HCT116 (cell line): Measurements from ENCODE around the gene MGST2. TPM values are rescaled to one million over a fixed set of nuclear protein-coding genes. Genes with fewer than 3 reads are reported as not detected.

Source experiments
- ATAC-seq: fragments of 200-7000 bp; cut with Tn5 transposase; 2 replicates; pipeline ENCODE4 v1.9.1; 2020; ENCODE audit warnings: mild to moderate bottlenecking, moderate library complexity
- BruUV-seq: library from RNA; stranded (reverse); fragments of 400-500 nt; replicated peaks from 2 replicates; lab custom pipeline; 2021; lab: Mats Ljungman, UMichigan
- CTCF ChIA-PET: fragments of 300-600 bp; sonication (Branson Sonifier 250); formaldehyde crosslinking; loops from one replicate; lab custom pipeline; 2021; ENCODE audit warnings: antibody characterized with exemption; lab: Charles Lee
- POLR2A ChIA-PET: fragments of 300-600, 350-600 bp; sonication (Branson Sonifier 250); formaldehyde crosslinking; loops from one replicate; lab custom pipeline; 2021; ENCODE audit warnings: antibody characterized with exemption; lab: Charles Lee
- RAD21 ChIA-PET, 2 experiments: fragments of 300-600 bp; sonication (Branson Sonifier 250); formaldehyde crosslinking; loops; one replicate each; lab custom pipeline; 2023; ENCODE audit warnings: low total read pairs in 2 of 2; ENCODE audit not compliant: uncharacterized antibody in 2 of 2, unreplicated experiment in 2 of 2, low non-redundant PET in 1 of 2; lab: Charles Lee
- DNase-seq: peaks from one replicate; pipeline ENCODE4 v3.0.0-alpha.2; 2010; ENCODE audit warnings: low read depth, low spot score
- H2AFZ ChIP-seq: fragments of 200-600 bp; shearing (Covaris generic), sonication (generic); 2 replicates; pipeline ENCODE4 v1.6.1; 2017; ENCODE audit warnings: low read depth, mixed run types, mixed read lengths, antibody characterized with exemption, low read length; ENCODE audit not compliant: poor library complexity, severe bottlenecking
- H3K27ac ChIP-seq: 2 replicates; pipeline ENCODE4 v1.5.1; 2012; ENCODE audit warnings: low read depth, low read length
- H3K27me3 ChIP-seq: fragments of 200-600 bp; sonication (generic); 2 replicates; pipeline ENCODE4 v1.6.1; 2016; ENCODE audit warnings: mixed run types, low read length, mixed read lengths; ENCODE audit not compliant: insufficient read depth
- H3K36me3 ChIP-seq, 2 experiments: fragments of 200-500 bp in 1 of 2; fragments of 200-600 bp in 1 of 2; sonication (Bioruptor generic) in 1 of 2; sonication (generic) in 1 of 2; 2 replicates each; pipeline versions ENCODE4 v1.5.1 to v1.6.1; 2014 to 2016; ENCODE audit warnings: low read length in 2 of 2, inconsistent platforms in 1 of 2, mixed read lengths in 1 of 2, mixed run types in 1 of 2; ENCODE audit not compliant: insufficient read depth in 2 of 2, control insufficient read depth in 1 of 2
- H3K4me1 ChIP-seq, 2 experiments: fragments of 200-600 bp in 1 of 2; sonication (generic) in 1 of 2; 2 replicates each; pipeline versions ENCODE4 v1.5.1 to v1.6.1; 2012 to 2017; ENCODE audit warnings: low read length in 2 of 2, inconsistent platforms in 1 of 2, mild to moderate bottlenecking in 1 of 2, mixed read lengths in 1 of 2, mixed run types in 1 of 2, moderate library complexity in 1 of 2; ENCODE audit not compliant: insufficient read depth in 2 of 2, control insufficient read depth in 1 of 2
- H3K4me2 ChIP-seq: fragments of 200-600 bp; sonication (generic); 2 replicates; pipeline ENCODE4 v1.6.1; 2017; ENCODE audit warnings: mixed run types, low read length, mixed read lengths
- H3K4me3 ChIP-seq, 2 experiments: fragments of 200-600 bp in 1 of 2; sonication (generic) in 1 of 2; replicated peaks in 1 of 2; 2 replicates each; pipeline ENCODE4 v1.5.1; 2011 to 2016; ENCODE audit warnings: low read length in 2 of 2, control low read depth in 1 of 2, low read depth in 1 of 2, mild to moderate bottlenecking in 1 of 2, mixed read lengths in 1 of 2, mixed run types in 1 of 2
- H3K79me2 ChIP-seq: fragments of 200-600 bp; sonication (generic); 2 replicates; pipeline ENCODE4 v1.6.1; 2017; ENCODE audit warnings: mild to moderate bottlenecking, mixed run types, low read length, moderate library complexity, mixed read lengths; ENCODE audit not compliant: insufficient read depth
- H3K9ac ChIP-seq: fragments of 200-600 bp; sonication (generic); 2 replicates; pipeline ENCODE4 v1.6.1; 2016; ENCODE audit warnings: low read length, mixed read lengths
- H3K9me2 ChIP-seq: fragments of 200-600 bp; sonication (generic), shearing (Covaris generic); 2 replicates; pipeline ENCODE4 v1.6.1; 2017; ENCODE audit warnings: mixed run types, mild to moderate bottlenecking, moderate library complexity; ENCODE audit not compliant: insufficient read depth
- H3K9me3 ChIP-seq, 2 experiments: fragments of 200-500 bp in 1 of 2; fragments of 200-600 bp in 1 of 2; sonication (Bioruptor generic) in 1 of 2; sonication (generic) in 1 of 2; 2 replicates each; pipeline ENCODE4 v1.6.1; 2014 to 2017; ENCODE audit warnings: low read length in 2 of 2, mixed read lengths in 2 of 2, inconsistent platforms in 1 of 2, low read depth in 1 of 2, mild to moderate bottlenecking in 1 of 2, mixed run types in 1 of 2, moderate library complexity in 1 of 2; ENCODE audit not compliant: control insufficient read depth in 1 of 2, insufficient read depth in 1 of 2
- H4K20me1 ChIP-seq: fragments of 200-600 bp; sonication (generic), shearing (Covaris generic); 2 replicates; pipeline ENCODE4 v1.6.1; 2017; ENCODE audit warnings: mixed run types, mild to moderate bottlenecking, moderate library complexity; ENCODE audit not compliant: insufficient read depth
- CBX3 ChIP-seq: IDR thresholded peaks from 2 replicates; pipeline ENCODE4 v1.6.1; 2012; ENCODE audit warnings: low read depth
- EGR1 ChIP-seq: IDR thresholded peaks from 2 replicates; pipeline ENCODE4 v1.6.1; 2012; ENCODE audit warnings: low read depth
- ELF1 ChIP-seq: IDR thresholded peaks from 2 replicates; pipeline ENCODE4 v1.6.1; 2012; ENCODE audit warnings: low read depth, borderline replicate concordance
- EZH2 ChIP-seq: fragments of 200-600 bp; sonication (generic); IDR thresholded peaks from 2 replicates; pipeline ENCODE4 v1.6.1; 2017; ENCODE audit warnings: antibody characterized with exemption, mixed run types
- EZH2phosphoT487 ChIP-seq: fragments of 200-600 bp; IDR thresholded peaks from 2 replicates; pipeline ENCODE4 v1.6.1; 2018; ENCODE audit warnings: antibody characterized with exemption, borderline replicate concordance
- FOSL1 ChIP-seq: IDR thresholded peaks from 2 replicates; pipeline ENCODE4 v1.6.1; 2012; ENCODE audit warnings: low read depth
- JUND ChIP-seq: IDR thresholded peaks from 2 replicates; pipeline ENCODE4 v1.6.1; 2012
- POLR2A ChIP-seq: IDR thresholded peaks from 2 replicates; pipeline ENCODE4 v1.7.0; 2011; ENCODE audit warnings: borderline replicate concordance; ENCODE audit not compliant: insufficient read depth, insufficient read length; ENCODE audit errors: extremely low read depth
- POLR2AphosphoS5 ChIP-seq: IDR thresholded peaks from 2 replicates; pipeline ENCODE4 v1.6.1; 2011; ENCODE audit warnings: mild to moderate bottlenecking, low read depth, low read length, moderate library complexity
- RAD21 ChIP-seq: IDR thresholded peaks from 2 replicates; pipeline ENCODE4 v1.6.1; 2012; ENCODE audit warnings: low read depth, mild to moderate bottlenecking
- SP1 ChIP-seq: IDR thresholded peaks from 2 replicates; pipeline ENCODE4 v1.6.1; 2012; ENCODE audit warnings: low read depth
- SRF ChIP-seq: IDR thresholded peaks from 2 replicates; pipeline ENCODE4 v1.6.1; 2012; ENCODE audit warnings: low read depth
- TCF7L2 ChIP-seq: IDR thresholded peaks from 2 replicates; pipeline ENCODE4 v1.7.0; 2011; ENCODE audit warnings: borderline replicate concordance, inconsistent platforms; ENCODE audit not compliant: insufficient read depth, insufficient read length; ENCODE audit errors: extremely low read depth
- ZFX ChIP-seq: fragments of 450-650 bp; IDR thresholded peaks from 2 replicates; pipeline ENCODE4 v1.6.1; 2017
- ZNF274 ChIP-seq: fragments of 200-500 bp; sonication (Bioruptor generic); IDR thresholded peaks from 2 replicates; pipeline ENCODE4 v1.6.1; 2014; ENCODE audit warnings: mild to moderate bottlenecking, low read depth, low read length, inconsistent platforms
- intact Hi-C: fragments of 100-400 bp; cut with micrococcal nuclease; formaldehyde crosslinking; loops from 2 replicates; pipeline ENCODE4 v1.10.0; 2022
- total RNA-seq: library from RNA; stranded (reverse); gene quantifications from one replicate; pipeline ENCODE4 v1.2.1, GENCODE V29; 2021; ENCODE audit not compliant: unreplicated experiment
- TF ChIP-seq, protein P1 (sequence below): IDR thresholded peaks from 2 replicates; pipeline ENCODE4 v1.6.1; 2011; ENCODE audit warnings: mild to moderate bottlenecking, low read length, moderate library complexity; ENCODE audit not compliant: insufficient replicate concordance; ENCODE audit errors: extremely low read depth
- TF ChIP-seq, protein P2 (sequence below): IDR thresholded peaks from 2 replicates; pipeline ENCODE4 v1.6.1; 2012

The MGST2 gene
- total RNA-seq, 1 experiment from 2014 or later = 24.3 TPM

DNA sequence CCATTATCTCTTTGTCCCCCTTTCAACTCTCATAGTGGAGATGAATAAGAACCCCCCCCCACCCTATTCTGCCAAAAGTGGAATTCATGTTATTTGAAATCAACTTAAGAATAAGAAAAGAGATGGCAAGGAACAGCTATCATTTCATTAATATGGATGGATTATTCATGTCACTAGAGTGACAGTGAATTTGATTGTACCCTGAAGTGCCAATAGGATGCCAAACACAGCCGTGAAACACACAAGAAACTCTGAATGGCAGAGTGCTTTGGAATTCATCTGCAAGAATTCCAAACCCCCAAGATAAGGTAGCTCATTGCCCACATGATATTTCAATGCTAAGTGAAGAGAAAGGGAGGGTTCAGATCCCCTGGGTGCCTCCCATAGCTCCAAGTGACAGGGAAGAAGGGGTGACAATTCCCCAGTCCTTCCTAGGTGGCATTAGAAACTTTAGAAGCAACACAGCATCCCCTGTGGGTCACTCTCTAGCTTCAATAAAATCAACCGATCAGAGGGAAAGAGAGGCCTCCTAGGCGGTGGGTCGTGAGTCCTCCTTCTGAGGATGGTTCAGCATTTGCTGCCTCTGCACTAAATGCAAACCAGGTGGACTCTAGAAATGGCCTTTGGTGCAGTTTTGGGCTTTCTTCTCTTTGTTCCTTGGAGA, 84.3 kb downstream of the MGST2 start:
- no peak for TF ChIP-seq SP1
- TF ChIP-seq, protein P1, sequence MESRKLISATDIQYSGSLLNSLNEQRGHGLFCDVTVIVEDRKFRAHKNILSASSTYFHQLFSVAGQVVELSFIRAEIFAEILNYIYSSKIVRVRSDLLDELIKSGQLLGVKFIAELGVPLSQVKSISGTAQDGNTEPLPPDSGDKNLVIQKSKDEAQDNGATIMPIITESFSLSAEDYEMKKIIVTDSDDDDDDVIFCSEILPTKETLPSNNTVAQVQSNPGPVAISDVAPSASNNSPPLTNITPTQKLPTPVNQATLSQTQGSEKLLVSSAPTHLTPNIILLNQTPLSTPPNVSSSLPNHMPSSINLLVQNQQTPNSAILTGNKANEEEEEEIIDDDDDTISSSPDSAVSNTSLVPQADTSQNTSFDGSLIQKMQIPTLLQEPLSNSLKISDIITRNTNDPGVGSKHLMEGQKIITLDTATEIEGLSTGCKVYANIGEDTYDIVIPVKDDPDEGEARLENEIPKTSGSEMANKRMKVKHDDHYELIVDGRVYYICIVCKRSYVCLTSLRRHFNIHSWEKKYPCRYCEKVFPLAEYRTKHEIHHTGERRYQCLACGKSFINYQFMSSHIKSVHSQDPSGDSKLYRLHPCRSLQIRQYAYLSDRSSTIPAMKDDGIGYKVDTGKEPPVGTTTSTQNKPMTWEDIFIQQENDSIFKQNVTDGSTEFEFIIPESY = no peak
- TF ChIP-seq SRF = no peak
- TF ChIP-seq CBX3 = no peak
- no peak for TF ChIP-seq ZFX
- TF ChIP-seq POLR2A = no peak
- ChIA-PET POLR2A (interaction anchor here (0.6 kb wide), 1 partner anchor 12 kb away, joined by 3 read pairs; no protein-coding TSS in a partner anchor), CTCF (no interaction called here), RAD21 (no interaction called here)
- intact Hi-C loops = no loop called here
- H3K79me2 ChIP-seq = no peaks in the 10 kb centered on the region
- H2AFZ ChIP-seq = no peak overlapping the region
- no peaks in the 10 kb centered on the region for H3K27me3 ChIP-seq
- no TSS peak for BruUV-seq
- no peaks in the 10 kb centered on the region for H3K36me3 ChIP-seq
- H3K4me1 ChIP-seq = no peaks in the 10 kb centered on the region
- DNase-seq (no peak), ATAC-seq (peak; percentile 53)
- H4K20me1 ChIP-seq = no peaks in the 10 kb centered on the region
- H3K9me3 ChIP-seq = no peaks in the 10 kb centered on the region
- H3K4me2 ChIP-seq = no peak overlapping the region
- no peak overlapping the region for H3K4me3 ChIP-seq
- H3K9ac ChIP-seq = no peak overlapping the region
- no peaks in the 10 kb centered on the region for H3K9me2 ChIP-seq
- H3K27ac ChIP-seq = no peak overlapping the region

DNA sequence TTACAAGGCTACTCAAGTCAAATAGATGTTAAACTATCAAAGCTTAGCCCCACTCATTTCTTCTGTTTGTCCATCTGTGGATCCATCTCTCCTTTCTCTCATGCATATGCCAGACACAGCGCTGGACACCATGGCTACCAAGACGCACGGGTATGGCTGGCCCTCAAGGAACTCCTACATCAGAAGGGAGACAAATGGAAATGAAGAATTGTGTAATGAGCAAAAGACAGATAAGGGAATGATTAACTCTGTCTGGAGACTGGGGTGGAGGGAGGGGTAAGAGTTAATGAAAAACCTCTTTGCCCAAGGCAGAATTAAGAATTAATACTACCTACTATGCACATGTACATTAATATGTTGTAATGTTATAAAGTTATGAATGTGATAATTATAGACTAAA, 88.1 kb downstream of the MGST2 start:
- Histone ChIP-seq H3K27ac (no peak overlapping the region), H3K4me1 (no peaks in the 10 kb centered on the region), H4K20me1 (no peaks in the 10 kb centered on the region), H2AFZ (no peak overlapping the region), H3K36me3 (no peaks in the 10 kb centered on the region), H3K9me3 (no peaks in the 10 kb centered on the region), H3K27me3 (no peaks in the 10 kb centered on the region), H3K9me2 (no peaks in the 10 kb centered on the region), H3K79me2 (no peaks in the 10 kb centered on the region), H3K9ac (no peak overlapping the region), H3K4me3 (no peak overlapping the region), H3K4me2 (no peak overlapping the region)
- ChIA-PET RAD21 (no interaction called here), CTCF (no interaction called here), POLR2A (no interaction called here)
- ATAC-seq = no peak
- DNase-seq = no peak
- intact Hi-C loops = no loop called here
- TF ChIP-seq TCF7L2 = no peak
- no peak for TF ChIP-seq POLR2A
- TF ChIP-seq EZH2 = no peak
- no peak for TF ChIP-seq ZFX
- TF ChIP-seq FOSL1 = no peak
- TF ChIP-seq, protein P1 = no peak
- TF ChIP-seq SRF = no peak
- TF ChIP-seq POLR2AphosphoS5 = no peak
- TF ChIP-seq ELF1 = no peak
- no peak for TF ChIP-seq EZH2phosphoT487
- no peak for TF ChIP-seq EGR1
- no peak for TF ChIP-seq JUND
- TF ChIP-seq RAD21 = no peak
- no peak for TF ChIP-seq ZNF274
- TF ChIP-seq, protein P2, sequence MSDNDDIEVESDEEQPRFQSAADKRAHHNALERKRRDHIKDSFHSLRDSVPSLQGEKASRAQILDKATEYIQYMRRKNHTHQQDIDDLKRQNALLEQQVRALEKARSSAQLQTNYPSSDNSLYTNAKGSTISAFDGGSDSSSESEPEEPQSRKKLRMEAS = no peak
- BruUV-seq = no TSS peak
